DOHH2 (cell line): ENCODE data around the gene AKAP11.

Source experiments
- H3F3A ChIP-seq: fragments of 200-600 bp; sonication (generic), shearing (Covaris generic); 2 replicates; pipeline ENCODE4 v1.6.0; 2016; ENCODE audit warnings: antibody characterized with exemption, mild to moderate bottlenecking; ENCODE audit not compliant: control insufficient read depth, insufficient read depth
- H3K27ac ChIP-seq: fragments of 200-600 bp; sonication (generic); 2 replicates; pipeline ENCODE4 v1.5.1; 2014; ENCODE audit warnings: low read depth, mild to moderate bottlenecking, low read length, moderate library complexity
- H3K27me3 ChIP-seq: fragments of 200-600 bp; sonication (generic); 2 replicates; pipeline ENCODE4 v1.6.1; 2014; ENCODE audit warnings: mild to moderate bottlenecking, low read length, mixed read lengths; ENCODE audit not compliant: control insufficient read depth
- H3K36me3 ChIP-seq: fragments of 200-600 bp; sonication (generic); 2 replicates; pipeline ENCODE4 v1.6.1; 2014; ENCODE audit warnings: mild to moderate bottlenecking, low read length, moderate library complexity, mixed read lengths; ENCODE audit not compliant: control insufficient read depth
- H3K4me1 ChIP-seq: fragments of 200-600 bp; sonication (generic); 2 replicates; pipeline ENCODE4 v1.6.1; 2014; ENCODE audit warnings: mild to moderate bottlenecking, low read length, mixed read lengths; ENCODE audit not compliant: control insufficient read depth
- H3K4me2 ChIP-seq: fragments of 200-600 bp; sonication (generic); 2 replicates; pipeline ENCODE4 v1.6.0; 2014; ENCODE audit warnings: mild to moderate bottlenecking, low read length, moderate library complexity
- H3K4me3 ChIP-seq: fragments of 200-600 bp; sonication (generic); 2 replicates; pipeline ENCODE4 v1.5.1; 2014; ENCODE audit warnings: mild to moderate bottlenecking, low read length, mixed read lengths
- H3K79me2 ChIP-seq: fragments of 200-600 bp; sonication (generic); 2 replicates; pipeline ENCODE4 v1.6.1; 2014; ENCODE audit warnings: mild to moderate bottlenecking, low read length, mixed read lengths; ENCODE audit not compliant: control insufficient read depth
- H3K9me2 ChIP-seq: fragments of 200-600 bp; sonication (generic); replicated peaks from 2 replicates; pipeline ENCODE4 v1.6.1; 2014; ENCODE audit warnings: mild to moderate bottlenecking, low read length, mixed read lengths; ENCODE audit not compliant: control insufficient read depth
- H3K9me3 ChIP-seq: fragments of 200-600 bp; sonication (generic); 2 replicates; pipeline ENCODE4 v1.6.1; 2014; ENCODE audit warnings: antibody characterized with exemption, low read length, mixed read lengths; ENCODE audit not compliant: control insufficient read depth, insufficient read depth
- H4K20me1 ChIP-seq: fragments of 200-600 bp; sonication (generic); 2 replicates; pipeline ENCODE4 v1.6.0; 2014; ENCODE audit warnings: low read depth, mild to moderate bottlenecking, antibody characterized with exemption, low read length, moderate library complexity; ENCODE audit not compliant: control insufficient read depth, insufficient read depth
- CTCF ChIP-seq: fragments of 200-600 bp; sonication (generic); IDR thresholded peaks from one replicate; pipeline ENCODE4 v1.5.1; 2014; ENCODE audit warnings: antibody characterized with exemption, mild to moderate bottlenecking, low read depth, low read length; ENCODE audit not compliant: poor library complexity, severe bottlenecking
- EZH2phosphoT487 ChIP-seq: fragments of 200-600 bp; sonication (generic); IDR thresholded peaks from 2 replicates; pipeline ENCODE4 v1.6.1; 2017; ENCODE audit warnings: borderline replicate concordance, mild to moderate bottlenecking, antibody characterized with exemption, low read length, moderate library complexity, mixed read lengths

Gene AKAP11

GRCh38 chr13:42270857-42271215 lies 1.1 kb upstream of the AKAP11 start:
- Histone ChIP-seq H3K79me2 (peaks cover 38% of the 10 kb centered on the region), H3K4me3 (peak overlapping the region; percentile 77), H4K20me1 (no peaks in the 10 kb centered on the region), H3K9me3 (no peaks in the 10 kb centered on the region), H3K4me2 (peak overlapping the region; percentile 79), H3K9me2 (no peaks in the 10 kb centered on the region), H3K4me1 (peaks cover 43% of the 10 kb centered on the region), H3K27me3 (no peaks in the 10 kb centered on the region), H3F3A (no peaks in the 10 kb centered on the region), H3K36me3 (peaks cover 12% of the 10 kb centered on the region), H3K27ac (peak overlapping the region; percentile 62)
- TF ChIP-seq CTCF (no peak), EZH2phosphoT487 (no peak)

GRCh38 chr13:42271337-42272114 lies 426 bp upstream of the AKAP11 start:
- Histone ChIP-seq H3F3A (no peaks in the 10 kb centered on the region), H3K27ac (peak overlapping the region; percentile 62), H3K4me3 (peak overlapping the region; percentile 77), H3K9me3 (no peaks in the 10 kb centered on the region), H3K36me3 (peaks cover 14% of the 10 kb centered on the region), H3K4me2 (peak overlapping the region; percentile 79), H3K79me2 (peaks cover 45% of the 10 kb centered on the region), H3K27me3 (no peaks in the 10 kb centered on the region), H3K4me1 (peaks cover 47% of the 10 kb centered on the region), H3K9me2 (no peaks in the 10 kb centered on the region), H4K20me1 (peaks cover 2% of the 10 kb centered on the region; the same call in 1 of the 2 replicates)
- TF ChIP-seq EZH2phosphoT487 = no peak
- TF ChIP-seq CTCF = no peak

- Histone ChIP-seq H3K79me2 (peaks cover 57% of the 10 kb centered on the region), H3K27me3 (no peaks in the 10 kb centered on the region), H3K27ac (peak overlapping the region; percentile 73), H4K20me1 (peaks cover 7% of the 10 kb centered on the region; the same call in 1 of the 2 replicates), H3K4me2 (peak overlapping the region; percentile 84), H3K4me1 (peaks cover 55% of the 10 kb centered on the region), H3K4me3 (peak overlapping the region; percentile 96), H3K9me3 (no peaks in the 10 kb centered on the region), H3K36me3 (peaks cover 24% of the 10 kb centered on the region), H3F3A (no peaks in the 10 kb centered on the region), H3K9me2 (no peaks in the 10 kb centered on the region)
- TF ChIP-seq CTCF = no peak
- TF ChIP-seq EZH2phosphoT487 = no peak
Observed at GRCh38 chr13:42272804-42273175, 838 bp downstream of the AKAP11 start.
